K562 (cell line): ENCODE data around the gene TBL1X. TPM values are rescaled to one million over a fixed set of nuclear protein-coding genes. Genes with fewer than 3 reads are reported as not detected.

ENCODE experiments used
- ATAC-seq: fragments of 200-7000 bp; cut with Tn5 transposase; 3 replicates; pipeline ENCODE4 v1.9.1; 2020; ENCODE audit warnings: moderate library complexity
- BruUV-seq: library from RNA; stranded (reverse); fragments of 400-500 nt; replicated peaks from 2 replicates; lab custom pipeline; 2021; lab: Mats Ljungman, UMichigan
- CTCF ChIA-PET: fragments of 300-600 bp; formaldehyde crosslinking; extraction: SDS; loops from one replicate; lab custom pipeline; 2021; ENCODE audit warnings: low intra/inter-chr PET ratio; lab: Yijun Ruan, JAX
- POLR2A ChIA-PET: fragments of 300-600, 350-650 bp; sonication (Branson Sonifier 250); formaldehyde crosslinking; extraction: SDS; loops from one replicate; lab custom pipeline; 2021; ENCODE audit warnings: antibody characterized with exemption, inconsistent platforms; lab: Yijun Ruan, JAX
- DNase-seq, 4 experiments: peaks; one replicate each; pipeline versions ENCODE4 v3.0.0 to v3.0.0-alpha.2; 2011 to 2018; ENCODE audit warnings: low spot score in 3 of 4, mixed read lengths in 3 of 4; ENCODE audit errors: extremely low read depth in 1 of 4
- FAIRE-seq: peaks from 2 replicates; lab custom pipeline; 2011; peaks lifted over from hg19 to GRCh38; lab: Jason Lieb, UNC
- H2AFZ ChIP-seq: 2 replicates; pipeline ENCODE4 v1.6.0; 2011; ENCODE audit warnings: low read depth, low read length, control low read depth, inconsistent platforms
- H3K27ac ChIP-seq: fragments of 200-600 bp; 3 replicates; pipeline ENCODE4 v1.8.0; 2011; ENCODE audit warnings: low read depth, mild to moderate bottlenecking, control low read depth, inconsistent platforms, low read length, moderate library complexity, mixed read lengths; ENCODE audit errors: extremely low read depth
- H3K27me3 ChIP-seq, 2 experiments: fragments of 300-600 bp in 1 of 2; 2 replicates in 1 of 2; 3 replicates in 1 of 2; pipeline versions ENCODE4 v1.6.0 to v1.8.0; 2011; ENCODE audit warnings: inconsistent platforms in 2 of 2, low read length in 2 of 2, mild to moderate bottlenecking in 1 of 2, mixed read lengths in 1 of 2, moderate library complexity in 1 of 2; ENCODE audit not compliant: control insufficient read depth in 2 of 2, insufficient read depth in 2 of 2
- H3K36me3 ChIP-seq: fragments of 300-600 bp; 3 replicates; pipeline ENCODE4 v1.8.0; 2011; ENCODE audit warnings: mild to moderate bottlenecking, low read length, inconsistent platforms; ENCODE audit not compliant: control insufficient read depth, insufficient read depth
- H3K4me1 ChIP-seq, 2 experiments: fragments of 200-600 bp in 1 of 2; replicated peaks in 1 of 2; 2 replicates in 1 of 2; 3 replicates in 1 of 2; pipeline versions ENCODE4 v1.5.1 to v1.8.0; 2011; ENCODE audit warnings: inconsistent platforms in 2 of 2, low read length in 2 of 2, mild to moderate bottlenecking in 1 of 2, mixed read lengths in 1 of 2, moderate library complexity in 1 of 2; ENCODE audit not compliant: control insufficient read depth in 2 of 2, insufficient read depth in 2 of 2
- H3K4me2 ChIP-seq: 2 replicates; pipeline ENCODE4 v1.6.1; 2011; ENCODE audit warnings: low read length, control low read depth, inconsistent platforms, mixed read lengths; ENCODE audit not compliant: insufficient read depth
- H3K4me3 ChIP-seq: fragments of 200-600 bp; sonication (generic), shearing (Covaris generic); 2 replicates; pipeline ENCODE4 v1.5.1; 2016; ENCODE audit warnings: control low read depth, inconsistent platforms
- H3K79me2 ChIP-seq: fragments of 200-600 bp; 3 replicates; pipeline ENCODE4 v1.8.0; 2011; ENCODE audit warnings: low read length, inconsistent platforms; ENCODE audit not compliant: control insufficient read depth, insufficient read depth
- H3K9ac ChIP-seq, 2 experiments: 2 replicates each; pipeline versions ENCODE4 v1.6.0 to v1.6.1; 2011; ENCODE audit warnings: low read depth in 2 of 2, low read length in 2 of 2, control low read depth in 1 of 2, inconsistent platforms in 1 of 2, mild to moderate bottlenecking in 1 of 2, mixed read lengths in 1 of 2; ENCODE audit not compliant: insufficient read depth in 1 of 2
- H3K9me1 ChIP-seq: one replicate; pipeline ENCODE4 v1.6.0; 2011; ENCODE audit warnings: inconsistent platforms, mild to moderate bottlenecking, low read length, moderate library complexity; ENCODE audit not compliant: control insufficient read depth, insufficient read depth
- H3K9me3 ChIP-seq: replicated peaks from 2 replicates; pipeline ENCODE4 v1.5.1; 2011; ENCODE audit warnings: low read depth, low read length, inconsistent platforms; ENCODE audit not compliant: control insufficient read depth, insufficient read depth
- H4K20me1 ChIP-seq: replicated peaks from 2 replicates; pipeline ENCODE4 v1.6.1; 2011; ENCODE audit warnings: low read length, inconsistent platforms, mixed read lengths; ENCODE audit not compliant: control insufficient read depth, insufficient read depth
- CHD2 ChIP-seq: IDR thresholded peaks from 2 replicates; pipeline ENCODE4 v1.6.1; 2011; ENCODE audit warnings: low read depth, low read length
- ETV1 ChIP-seq: fragments of 450-650 bp; conservative IDR thresholded peaks from 2 replicates; pipeline ENCODE4 v1.6.1; 2016; ENCODE audit warnings: missing genetic modification characterization, control low read depth, low read depth, missing compliant biosample characterization
- FOXP1 ChIP-seq: sonication (generic); formaldehyde crosslinking; IDR thresholded peaks from 2 replicates; pipeline ENCODE4 v1.8.0; 2022; ENCODE audit warnings: mild to moderate bottlenecking, missing genetic modification reagents
- GTF2B ChIP-seq: IDR thresholded peaks from 2 replicates; pipeline ENCODE4 v1.6.1; 2011; ENCODE audit not compliant: insufficient read length; ENCODE audit errors: extremely low read depth
- HIVEP1 ChIP-seq: fragments of 250-450 bp; sonication (Bioruptor Pico); IDR thresholded peaks from 2 replicates; pipeline ENCODE4 v1.4.0; 2020; ENCODE audit warnings: mild to moderate bottlenecking
- MYC ChIP-seq, 2 experiments: fragments of 250-450 bp in 1 of 2; sonication (Bioruptor Pico) in 1 of 2; IDR thresholded peaks; 2 replicates each; pipeline versions ENCODE4 v1.5.1 to v1.6.1; 2012 to 2021; ENCODE audit warnings: low read depth in 2 of 2, borderline replicate concordance in 1 of 2, improper control_type of control experiment in 1 of 2, low read length in 1 of 2, mild to moderate bottlenecking in 1 of 2, moderate library complexity in 1 of 2
- NCOA6 ChIP-seq: fragments of 450-650 bp; IDR thresholded peaks from 2 replicates; pipeline ENCODE4 v1.6.1; 2017; ENCODE audit warnings: mild to moderate bottlenecking
- NR2C2 ChIP-seq, 2 experiments: fragments of 200-800 bp in 1 of 2; sonication (Bioruptor generic) in 1 of 2; sonication (generic) in 1 of 2; formaldehyde crosslinking in 1 of 2; IDR thresholded peaks; 2 replicates each; pipeline versions ENCODE4 v1.6.1 to v1.8.0; 2016 to 2022; ENCODE audit warnings: mild to moderate bottlenecking in 1 of 2, missing compliant biosample characterization in 1 of 2, missing genetic modification characterization in 1 of 2, missing genetic modification reagents in 1 of 2
- SMAD1 ChIP-seq: fragments of 150-350 bp; IDR thresholded peaks from 2 replicates; pipeline ENCODE4 v1.6.1; 2014; ENCODE audit warnings: low read length, low read depth; ENCODE audit not compliant: partially characterized antibody
- SNIP1 ChIP-seq: fragments of 450-650 bp; IDR thresholded peaks from 2 replicates; pipeline ENCODE4 v1.7.1; 2017; ENCODE audit warnings: low read depth, mild to moderate bottlenecking
- ZNF24 ChIP-seq: fragments of 450-650 bp; IDR thresholded peaks from 2 replicates; pipeline ENCODE4 v1.6.1; 2016
- ZNF347 ChIP-seq: fragments of 450-650 bp; formaldehyde crosslinking; IDR thresholded peaks from 2 replicates; pipeline ENCODE4 v1.4.0; 2020; ENCODE audit warnings: low read depth, mild to moderate bottlenecking, moderate library complexity
- ZNF444 ChIP-seq: fragments of 250-450 bp; sonication (Bioruptor Pico); IDR thresholded peaks from 2 replicates; pipeline ENCODE4 v1.4.0; 2020; ENCODE audit warnings: mild to moderate bottlenecking, moderate library complexity
- WGBS: fragments of 100-300 bp; shearing (Covaris generic); methylation state at CpG from one replicate; pipeline ENCODE4 v1.1.6; 2016; ENCODE audit warnings: low coverage, mixed read lengths; ENCODE audit not compliant: insufficient coverage; ENCODE audit errors: missing lambda C conversion rate; 5-methylcytosine and 5-hydroxymethylcytosine counted together
- in situ Hi-C: fragments of 300-500 bp; cut with MboI; formaldehyde crosslinking; loops from 4 replicates; pipeline ENCODE4 v1.15.0; 2018; ENCODE audit warnings: inconsistent platforms, mixed read lengths
- intact Hi-C: fragments of 100-400 bp; cut with micrococcal nuclease; formaldehyde crosslinking; loops from 2 replicates; pipeline ENCODE4 v1.14.2; 2022
- polyA plus RNA-seq, 8 experiments: library from polyadenylated mRNA; depleted of rRNA in 4 of 8; stranded (reverse) in 5 of 8; unstranded in 3 of 8; fragments of >200 nt; fragmentation: Nextera tagmentation in 2 of 8; fragmentation: Illumina TruSeq in 1 of 8; extraction: Ambion mirVana in 2 of 8; extraction: Trizol in 1 of 8; gene quantifications; 2 replicates each; pipeline versions ENCODE4 v1.2.1 to v1.2.3, GENCODE V29; 2011 to 2014; ENCODE audit warnings: inconsistent platforms in 1 of 8, missing spikeins in 1 of 8
- total RNA-seq, 7 experiments: library from RNA; depleted of rRNA in 6 of 7; stranded (reverse); fragments of >200 nt in 6 of 7; fragmentation: Illumina TruSeq in 2 of 7; extraction: Trizol in 2 of 7; gene quantifications; 2 replicates each; pipeline versions ENCODE4 v1.2.1 to v1.2.3, GENCODE V29; 2011 to 2021; ENCODE audit warnings: low replicate concordance in 1 of 7

The TBL1X gene
- total and polyA plus RNA-seq, 9 of the 15 experiments (the other 6 are each of a cell fraction or from before 2014, with no cell fraction given) = 6.0 to 49.6 (median 19.7) TPM

- TF ChIP-seq GTF2B (no peak), SNIP1 (no peak), ETV1 (no peak), SMAD1 (no peak)
These were observed 157.3 kb downstream of the TBL1X start (continued) for GRCh38 chrX:9622128-9622527.

- CTCF ChIA-PET = no interaction called here
- intact Hi-C loops = no loop called here
- H3K27me3 ChIP-seq = no peaks in the 10 kb centered on the region
These were observed 161.5 kb downstream of the TBL1X start for GRCh38 chrX:9626379-9626778.

More at GRCh38 chrX:9626379-9626778, 161.5 kb downstream of the TBL1X start:
- Histone ChIP-seq H3K79me2 (peaks cover 4% of the 10 kb centered on the region; the same call in 1 of the 3 replicates), H2AFZ (no peak overlapping the region), H3K9me3 (no peaks in the 10 kb centered on the region), H3K9me1 (no peaks in the 10 kb centered on the region), H3K27ac (no peak overlapping the region), H3K4me2 (no peak overlapping the region), H3K9ac (no peak overlapping the region), H3K36me3 (no peaks in the 10 kb centered on the region), H4K20me1 (no peaks in the 10 kb centered on the region), H3K4me1 (no peaks in the 10 kb centered on the region), H3K4me3 (no peak overlapping the region)
- no peak for ATAC-seq
- in situ Hi-C loops = no loop called here
- FAIRE-seq = no peak
- WGBS = 72% methylated on average over 6 of the region's 7 CpGs
- DNase-seq = no peak
- POLR2A ChIA-PET = no interaction called here
- BruUV-seq = no TSS peak
- TF ChIP-seq ZNF444 (CRISPR knock-in tag) (no peak), CHD2 (no peak), HIVEP1 (CRISPR knock-in tag) (no peak), ZNF24 (no peak), NCOA6 (no peak), MYC (IDR thresholded peaks at IDR 0.05; ENCODE audit: low read depth, low read length) (no peak), MYC (CRISPR knock-in tag; IDR thresholded peaks at IDR 0.05; ENCODE audit: borderline replicate concordance, low read depth) (no peak), ZNF347 (CRISPR knock-in tag) (no peak), NR2C2 (CRISPR knock-in tag; IDR thresholded peaks at IDR 0.05) (no peak), NR2C2 (tag; IDR thresholded peaks at IDR 0.05) (no peak), FOXP1 (CRISPR knock-in tag) (no peak)
